ENCODE data around the gene ALK.

ALK gene

GRCh38 chr2:29469516-29469915 is 451.9 kb downstream of the ALK start:
- TF ChIP-seq CTCF (IDR thresholded peaks at IDR 0.05; ENCODE audit: low read length) (no peak), EZH2 (IDR thresholded peaks at IDR 0.05; ENCODE audit: borderline replicate concordance, low read length) (no peak)

GRCh38 chr2:29463181-29463900 is 458.0 kb downstream of the ALK start:
- no peaks in the 10 kb centered on the region for H3K27me3 ChIP-seq (ENCODE audit: insufficient read depth, low read length)
- H4K20me1 ChIP-seq (ENCODE audit: insufficient read depth, low read length) = no peaks in the 10 kb centered on the region
- no peaks in the 10 kb centered on the region for H3K79me2 ChIP-seq (ENCODE audit: insufficient read depth, low read length)
- no peak overlapping the region for H3K9ac ChIP-seq (ENCODE audit: low read length)
- H3K4me2 ChIP-seq (ENCODE audit: low read length) = no peak overlapping the region
- H3K27ac ChIP-seq (ENCODE audit: low read depth, low read length, poor library complexity, severe bottlenecking) = no peak overlapping the region
- no peaks in the 10 kb centered on the region for H3K4me1 ChIP-seq (ENCODE audit: insufficient read depth, low read length, severe bottlenecking)
- H3K9me2 ChIP-seq (ENCODE audit: low read depth, low read length) = no peaks in the 10 kb centered on the region
- H3K36me3 ChIP-seq (ENCODE audit: insufficient read depth, low read length) = no peaks in the 10 kb centered on the region
- H2AFZ ChIP-seq (ENCODE audit: low read length) = no peak overlapping the region
- TF ChIP-seq EZH2 (IDR thresholded peaks at IDR 0.05; ENCODE audit: borderline replicate concordance, low read length) (no peak), CTCF (IDR thresholded peaks at IDR 0.05; ENCODE audit: low read length) (no peak)
- H3K4me3 ChIP-seq (ENCODE audit: low read depth, low read length, poor library complexity, severe bottlenecking) = no peak overlapping the region
- H3F3A ChIP-seq (ENCODE audit: insufficient read depth, low read length) = no peaks in the 10 kb centered on the region
- no peaks in the 10 kb centered on the region for H3K9me3 ChIP-seq (ENCODE audit: low read length)

More at GRCh38 chr2:29469516-29469915, 451.9 kb downstream of the ALK start:
- Histone ChIP-seq H3K4me3 (ENCODE audit: low read depth, low read length, poor library complexity, severe bottlenecking) (no peak overlapping the region), H4K20me1 (ENCODE audit: insufficient read depth, low read length) (no peaks in the 10 kb centered on the region), H3K9me3 (ENCODE audit: low read length) (no peaks in the 10 kb centered on the region), H2AFZ (ENCODE audit: low read length) (no peak overlapping the region), H3K9ac (ENCODE audit: low read length) (no peak overlapping the region), H3K27ac (ENCODE audit: low read depth, low read length, poor library complexity, severe bottlenecking) (no peak overlapping the region), H3F3A (ENCODE audit: insufficient read depth, low read length) (no peaks in the 10 kb centered on the region), H3K4me2 (ENCODE audit: low read length) (no peak overlapping the region), H3K4me1 (ENCODE audit: insufficient read depth, low read length, severe bottlenecking) (no peaks in the 10 kb centered on the region), H3K9me2 (ENCODE audit: low read depth, low read length) (no peaks in the 10 kb centered on the region), H3K27me3 (ENCODE audit: insufficient read depth, low read length) (no peaks in the 10 kb centered on the region), H3K79me2 (ENCODE audit: insufficient read depth, low read length) (no peaks in the 10 kb centered on the region), H3K36me3 (ENCODE audit: insufficient read depth, low read length) (no peaks in the 10 kb centered on the region)

- Histone ChIP-seq H2AFZ (ENCODE audit: low read length) (no peak overlapping the region), H3K36me3 (ENCODE audit: insufficient read depth, low read length) (no peaks in the 10 kb centered on the region), H3K27me3 (ENCODE audit: insufficient read depth, low read length) (no peaks in the 10 kb centered on the region), H3K4me1 (ENCODE audit: insufficient read depth, low read length, severe bottlenecking) (no peaks in the 10 kb centered on the region), H4K20me1 (ENCODE audit: insufficient read depth, low read length) (no peaks in the 10 kb centered on the region), H3K9me2 (ENCODE audit: low read depth, low read length) (no peaks in the 10 kb centered on the region), H3K27ac (ENCODE audit: low read depth, low read length, poor library complexity, severe bottlenecking) (no peak overlapping the region), H3K4me3 (ENCODE audit: low read depth, low read length, poor library complexity, severe bottlenecking) (no peak overlapping the region), H3K79me2 (ENCODE audit: insufficient read depth, low read length) (no peaks in the 10 kb centered on the region), H3K9me3 (ENCODE audit: low read length) (no peaks in the 10 kb centered on the region), H3K9ac (ENCODE audit: low read length) (no peak overlapping the region), H3K4me2 (ENCODE audit: low read length) (no peak overlapping the region), H3F3A (ENCODE audit: insufficient read depth, low read length) (no peaks in the 10 kb centered on the region)
- TF ChIP-seq CTCF (IDR thresholded peaks at IDR 0.05; ENCODE audit: low read length) = no peak
- no peak for TF ChIP-seq EZH2 (IDR thresholded peaks at IDR 0.05; ENCODE audit: borderline replicate concordance, low read length)
Measured at GRCh38 chr2:29462293-29462692, 459.1 kb downstream of the ALK start.
